WTC11 (cell line): ENCODE results near the gene SRSF1. TPM values are rescaled to one million over a fixed set of nuclear protein-coding genes. Genes with fewer than 3 reads are reported as not detected.

Experiments used
- ATAC-seq: fragments of 200-7000 bp; cut with Tn5 transposase; 2 replicates; pipeline ENCODE4 v1.10.0; 2021; ENCODE audit warnings: mild to moderate bottlenecking, moderate library complexity
- CTCF ChIA-PET: fragments of 300-600 bp; sonication (Branson Sonifier 250); formaldehyde crosslinking; loops from one replicate; lab custom pipeline; 2021; ENCODE audit warnings: antibody characterized with exemption; lab: Charles Lee
- POLR2A ChIA-PET: fragments of 350-600 bp; sonication (Branson Sonifier 250); formaldehyde crosslinking; loops from one replicate; lab custom pipeline; 2021; ENCODE audit warnings: antibody characterized with exemption; lab: Charles Lee
- DNase-seq: peaks from one replicate; pipeline ENCODE4 v3.0.0; 2021; ENCODE audit warnings: low spot score
- H3K27ac Mint-ChIP-seq: 2 replicates; pipeline ENCODE4 v1.8.0; 2021; ENCODE audit warnings: mixed read lengths
- H3K27me3 Mint-ChIP-seq: 2 replicates; pipeline ENCODE4 v1.8.0; 2021; ENCODE audit warnings: low read depth, mild to moderate bottlenecking, moderate library complexity, mixed read lengths
- H3K36me3 Mint-ChIP-seq: 2 replicates; pipeline ENCODE4 v1.8.0; 2021; ENCODE audit warnings: mixed read lengths
- H3K4me1 Mint-ChIP-seq: 2 replicates; pipeline ENCODE4 v1.8.0; 2022; ENCODE audit warnings: mixed read lengths
- H3K4me3 Mint-ChIP-seq: 2 replicates; pipeline ENCODE4 v1.8.0; 2021; ENCODE audit warnings: mild to moderate bottlenecking, moderate library complexity, mixed read lengths
- H3K9me3 Mint-ChIP-seq: 2 replicates; pipeline ENCODE4 v1.8.0; 2021; ENCODE audit warnings: mixed read lengths
- CREB1 ChIP-seq: sonication (generic); formaldehyde crosslinking; IDR thresholded peaks from 2 replicates; pipeline ENCODE4 v1.8.0; 2023; ENCODE audit warnings: mild to moderate bottlenecking, missing genetic modification reagents
- E2F4 ChIP-seq: sonication (generic); formaldehyde crosslinking; IDR thresholded peaks from 2 replicates; pipeline ENCODE4 v1.8.1; 2022; ENCODE audit warnings: low read depth, mild to moderate bottlenecking, moderate library complexity, missing genetic modification reagents, borderline replicate concordance
- FOXJ3 ChIP-seq: sonication (generic); formaldehyde crosslinking; IDR thresholded peaks from 2 replicates; pipeline ENCODE4 v1.9.0; 2021; ENCODE audit warnings: missing genetic modification reagents, mild to moderate bottlenecking, borderline replicate concordance
- GABPB1 ChIP-seq: sonication (generic); formaldehyde crosslinking; IDR thresholded peaks from 2 replicates; pipeline ENCODE4 v1.8.1; 2023; ENCODE audit warnings: mild to moderate bottlenecking, missing genetic modification reagents
- GTF2I ChIP-seq: fragments of 250-450 bp; sonication (Bioruptor Pico); conservative IDR thresholded peaks from 2 replicates; pipeline ENCODE4 v1.4.0; 2021; ENCODE audit warnings: mild to moderate bottlenecking
- JAZF1 ChIP-seq: fragments of 250-450 bp; sonication (Bioruptor Pico); IDR thresholded peaks from 2 replicates; pipeline ENCODE4 v1.9.0; 2021; ENCODE audit warnings: moderate library complexity, mild to moderate bottlenecking, inconsistent platforms
- JUN ChIP-seq: sonication (generic); formaldehyde crosslinking; IDR thresholded peaks from 2 replicates; pipeline ENCODE4 v1.8.0; 2023; ENCODE audit warnings: mild to moderate bottlenecking, missing genetic modification reagents
- NFATC4 ChIP-seq: fragments of 250-450 bp; sonication (Bioruptor Pico); IDR thresholded peaks from 2 replicates; pipeline ENCODE4 v1.9.0; 2021; ENCODE audit warnings: mild to moderate bottlenecking
- NR1H2 ChIP-seq: sonication (generic); formaldehyde crosslinking; IDR thresholded peaks from 2 replicates; pipeline ENCODE4 v1.9.0; 2021; ENCODE audit warnings: mild to moderate bottlenecking, moderate library complexity, missing genetic modification reagents
- SMAD4 ChIP-seq: sonication (generic); formaldehyde crosslinking; IDR thresholded peaks from 2 replicates; pipeline ENCODE4 v1.8.0; 2022; ENCODE audit warnings: mild to moderate bottlenecking, missing genetic modification reagents
- TEAD4 ChIP-seq: sonication (generic); formaldehyde crosslinking; IDR thresholded peaks from 2 replicates; pipeline ENCODE4 v1.8.0; 2022; ENCODE audit warnings: mild to moderate bottlenecking, missing genetic modification reagents
- USF1 ChIP-seq: sonication (generic); formaldehyde crosslinking; IDR thresholded peaks from 2 replicates; pipeline ENCODE4 v1.8.0; 2022; ENCODE audit warnings: mild to moderate bottlenecking, missing genetic modification reagents
- USF2 ChIP-seq: sonication (generic); formaldehyde crosslinking; IDR thresholded peaks from 2 replicates; pipeline ENCODE4 v1.8.1; 2023; ENCODE audit warnings: mild to moderate bottlenecking, missing genetic modification reagents, moderate library complexity
- ZBTB21 ChIP-seq: sonication (generic); formaldehyde crosslinking; IDR thresholded peaks from 2 replicates; pipeline ENCODE4 v1.8.1; 2023; ENCODE audit warnings: mild to moderate bottlenecking, missing genetic modification reagents, borderline replicate concordance
- ZNF138 ChIP-seq: sonication (generic); formaldehyde crosslinking; conservative IDR thresholded peaks from 2 replicates; pipeline ENCODE4 v1.8.1; 2022; ENCODE audit warnings: mild to moderate bottlenecking, moderate library complexity, missing genetic modification reagents
- ZNF425 ChIP-seq: fragments of 250-450 bp; sonication (Bioruptor Pico); conservative IDR thresholded peaks from 2 replicates; pipeline ENCODE4 v1.9.0; 2021; ENCODE audit warnings: mild to moderate bottlenecking
- total RNA-seq: library from RNA; stranded (reverse); gene quantifications from 3 replicates; pipeline ENCODE4 v1.2.3, GENCODE V29; 2021

The SRSF1 gene
- total RNA-seq, 1 experiment from 2014 or later = 387 TPM

GRCh38 chr17:58040386-58040785 is 33.3 kb upstream of the SRSF1 start:
- ChIA-PET CTCF (no interaction called here), POLR2A (interaction anchor here (1.1 kb wide), 1 partner anchor 33 kb away, joined by 5 read pairs; the partner anchor contains the start of gene SRSF1)
- H3K4me1 Mint-ChIP-seq = 0 out of 2 replicates have a peak, but pooled peaks cover 2% of the 10 kb centered on the region
- H3K4me3 Mint-ChIP-seq = no peak overlapping the region
- no peak for ATAC-seq
- peaks cover 4% of the 10 kb centered on the region; the same call in 1 of the 2 replicates for H3K27me3 Mint-ChIP-seq
- no peak overlapping the region for H3K27ac Mint-ChIP-seq
- TF ChIP-seq JUN (CRISPR knock-in tag) (no peak), ZNF425 (no peak), SMAD4 (no peak), CREB1 (CRISPR knock-in tag) (no peak), ZBTB21 (CRISPR knock-in tag) (no peak), FOXJ3 (CRISPR knock-in tag) (no peak)
- no peaks in the 10 kb centered on the region for H3K36me3 Mint-ChIP-seq
- no peak for DNase-seq
- H3K9me3 Mint-ChIP-seq = peaks cover 13% of the 10 kb centered on the region

- Mint-ChIP-seq H3K4me1 (0 out of 2 replicates have a peak, but pooled peaks cover 2% of the 10 kb centered on the region), H3K27ac (no peak overlapping the region), H3K27me3 (peaks cover 4% of the 10 kb centered on the region; the same call in 1 of the 2 replicates), H3K9me3 (peaks cover 13% of the 10 kb centered on the region), H3K4me3 (no peak overlapping the region), H3K36me3 (no peaks in the 10 kb centered on the region)
- ChIA-PET POLR2A (interaction anchor here (1.1 kb wide), 1 partner anchor 32 kb away, joined by 5 read pairs; the partner anchor contains the start of gene SRSF1), CTCF (no interaction called here)
- TF ChIP-seq USF2 (CRISPR knock-in tag) = no peak
- TF ChIP-seq USF1 (CRISPR knock-in tag) = no peak
- no peak for TF ChIP-seq GABPB1 (CRISPR knock-in tag)
- no peak for TF ChIP-seq ZNF138 (CRISPR knock-in tag)
- no peak for TF ChIP-seq TEAD4 (CRISPR knock-in tag)
- DNase-seq (no peak), ATAC-seq (no peak)
These were observed 32.9 kb upstream of the SRSF1 start for GRCh38 chr17:58039975-58040374.

- POLR2A ChIA-PET = no interaction called here
- ATAC-seq (peak; percentile 58), DNase-seq (no peak)
These were observed 25.8 kb upstream of the SRSF1 start for GRCh38 chr17:58032691-58033415.

More at GRCh38 chr17:58032691-58033415, 25.8 kb upstream of the SRSF1 start:
- CTCF ChIA-PET = no interaction called here
- TF ChIP-seq ZNF425 (no peak), E2F4 (no peak), NFATC4 (CRISPR knock-in tag) (no peak), GTF2I (CRISPR knock-in tag) (no peak), NR1H2 (no peak), JAZF1 (CRISPR knock-in tag) (no peak)
- peaks cover 3% of the 10 kb centered on the region; the same call in 1 of the 2 replicates for H3K27me3 Mint-ChIP-seq
- H3K27ac Mint-ChIP-seq = no peak overlapping the region
- peaks cover 2% of the 10 kb centered on the region; the same call in 1 of the 2 replicates for H3K36me3 Mint-ChIP-seq
- peaks cover 15% of the 10 kb centered on the region for H3K9me3 Mint-ChIP-seq
- peaks cover 12% of the 10 kb centered on the region for H3K4me1 Mint-ChIP-seq
- H3K4me3 Mint-ChIP-seq = no peak overlapping the region
